ENCODE results near the gene TNF. TPM values are rescaled to one million over a fixed set of nuclear protein-coding genes. Genes with fewer than 3 reads are reported as not detected.

Gene TNF
- polyA plus RNA-seq, 5 donors = 0.21 to 0.48 (median 0.23) TPM; not detected in 1

DNA sequence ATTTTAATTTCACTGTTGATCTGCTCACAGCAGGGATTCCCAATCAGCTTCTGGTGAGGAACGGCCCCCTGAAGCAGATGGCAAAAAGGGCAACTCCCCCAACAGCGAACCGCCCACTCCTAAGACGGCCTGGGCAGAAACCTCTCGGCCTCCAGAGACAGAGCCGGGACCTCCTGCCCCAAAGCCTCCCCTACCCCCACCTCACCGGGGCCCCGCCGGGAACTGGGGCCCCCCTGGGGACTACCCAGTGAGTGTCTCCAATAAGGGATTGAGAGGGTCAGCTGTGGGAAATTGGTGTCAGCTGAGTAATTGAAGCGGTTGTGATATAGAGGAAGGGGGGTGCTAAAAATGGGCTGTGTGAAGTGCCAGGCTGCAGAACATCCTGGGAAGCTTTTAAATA lies 51.6 kb downstream of the TNF start:
- no peak for DNase-seq

DNA sequence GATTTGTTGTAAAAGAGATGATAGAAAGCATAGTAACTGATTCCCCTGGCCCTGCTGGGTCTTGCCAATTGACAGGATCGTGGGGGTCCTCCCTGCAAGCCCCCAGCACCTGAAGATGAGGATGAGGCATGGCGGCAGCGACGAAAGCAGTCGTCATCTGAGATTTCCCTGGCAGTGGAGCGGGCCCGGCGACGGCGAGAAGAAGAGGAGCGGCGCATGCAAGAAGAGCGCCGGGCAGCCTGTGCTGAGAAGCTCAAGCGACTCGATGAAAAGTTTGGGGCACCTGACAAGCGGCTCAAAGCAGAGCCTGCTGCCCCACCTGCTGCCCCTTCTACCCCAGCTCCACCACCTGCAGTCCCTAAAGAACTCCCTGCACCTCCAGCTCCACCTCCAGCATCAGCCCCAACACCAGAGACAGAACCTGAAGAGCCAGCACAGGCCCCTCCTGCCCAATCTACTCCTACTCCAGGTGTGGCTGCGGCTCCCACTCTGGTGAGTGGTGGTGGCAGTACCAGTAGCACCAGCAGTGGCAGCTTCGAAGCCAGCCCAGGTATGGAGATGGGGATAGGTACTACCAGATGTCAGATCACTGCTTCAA lies 52.4 kb downstream of the TNF start:
- no peak for DNase-seq

Other genes with a start within 250 kb of the TNF start
- gene HLA-B, start 218.4 kb upstream of the TNF start, polyA plus RNA-seq (ENCODE audit: insufficient read depth in 1 of 5, insufficient read length in 5 of 5, low replicate concordance in 1 of 5) = 100 to 1,000 TPM; 302 to 419 (median 365) TPM
- 10 to 100 TPM; 12.8 to 16.5 (median 15.5) TPM for gene MICA, start 172.0 kb upstream of the TNF start, polyA plus RNA-seq (ENCODE audit: insufficient read depth in 1 of 5, insufficient read length in 5 of 5, low replicate concordance in 1 of 5)
- gene MICB, start 77.4 kb upstream of the TNF start, polyA plus RNA-seq (ENCODE audit: insufficient read depth in 1 of 5, insufficient read length in 5 of 5, low replicate concordance in 1 of 5) = 1 to 10 TPM in 4 of 5 donors, under 1 TPM in 1; 0.75 to 3.3 (median 1.8) TPM
- gene MCCD1, start 46.6 kb upstream of the TNF start, polyA plus RNA-seq (ENCODE audit: insufficient read depth in 1 of 5, insufficient read length in 5 of 5, low replicate concordance in 1 of 5) = under 1 TPM in 1 of 5 donors, not detected in 4; 0.16 TPM
- 100 to 1,000 TPM; 573 to 737 (median 621) TPM for gene DDX39B, start 33.6 kb upstream of the TNF start, polyA plus RNA-seq (ENCODE audit: insufficient read depth in 1 of 5, insufficient read length in 5 of 5, low replicate concordance in 1 of 5)
- gene ATP6V1G2, start 29.0 kb upstream of the TNF start, polyA plus RNA-seq (ENCODE audit: insufficient read depth in 1 of 5, insufficient read length in 5 of 5, low replicate concordance in 1 of 5) = 1 to 10 TPM; 2.6 to 6.4 (median 4.1) TPM
- gene NFKBIL1, start 28.0 kb upstream of the TNF start, polyA plus RNA-seq (ENCODE audit: insufficient read depth in 1 of 5, insufficient read length in 5 of 5, low replicate concordance in 1 of 5) = 10 to 100 TPM; 16.7 to 26.2 (median 20.0) TPM
- gene LTA, start 3.3 kb upstream of the TNF start, polyA plus RNA-seq (ENCODE audit: insufficient read depth in 1 of 5, insufficient read length in 5 of 5, low replicate concordance in 1 of 5) = under 1 TPM; 0.16 to 0.52 (median 0.35) TPM
- gene LTB, start 6.9 kb downstream of the TNF start, polyA plus RNA-seq (ENCODE audit: insufficient read depth in 1 of 5, insufficient read length in 5 of 5, low replicate concordance in 1 of 5) = 1 to 10 TPM; 2.4 to 4.7 (median 2.5) TPM
- 1 to 10 TPM; 5.4 to 9.2 (median 6.6) TPM for gene LST1, start 10.7 kb downstream of the TNF start, polyA plus RNA-seq (ENCODE audit: insufficient read depth in 1 of 5, insufficient read length in 5 of 5, low replicate concordance in 1 of 5)
- gene NCR3, start 17.4 kb downstream of the TNF start, polyA plus RNA-seq (ENCODE audit: insufficient read depth in 1 of 5, insufficient read length in 5 of 5, low replicate concordance in 1 of 5) = under 1 TPM in 4 of 5 donors, not detected in 1; 0.21 to 0.73 (median 0.39) TPM
- gene AIF1, start 39.7 kb downstream of the TNF start, polyA plus RNA-seq (ENCODE audit: insufficient read depth in 1 of 5, insufficient read length in 5 of 5, low replicate concordance in 1 of 5) = 10 to 100 TPM; 18.6 to 25.9 (median 21.7) TPM
- 100 to 1,000 TPM; 128 to 193 (median 141) TPM for gene PRRC2A, start 45.1 kb downstream of the TNF start, polyA plus RNA-seq (ENCODE audit: insufficient read depth in 1 of 5, insufficient read length in 5 of 5, low replicate concordance in 1 of 5)
- 100 to 1,000 TPM; 171 to 262 (median 214) TPM for gene BAG6, start 77.1 kb downstream of the TNF start, polyA plus RNA-seq (ENCODE audit: insufficient read depth in 1 of 5, insufficient read length in 5 of 5, low replicate concordance in 1 of 5)
- gene APOM, start 80.3 kb downstream of the TNF start, polyA plus RNA-seq (ENCODE audit: insufficient read depth in 1 of 5, insufficient read length in 5 of 5, low replicate concordance in 1 of 5) = 10 to 100 TPM in 1 of 5 donors, 1 to 10 TPM in 4; 4.5 to 12.0 (median 6.3) TPM
- 10 to 100 TPM; 15.3 to 19.6 (median 16.6) TPM for gene C6orf47, start 85.2 kb downstream of the TNF start, polyA plus RNA-seq (ENCODE audit: insufficient read depth in 1 of 5, insufficient read length in 5 of 5, low replicate concordance in 1 of 5)
- 10 to 100 TPM; 17.9 to 23.6 (median 21.5) TPM for gene GPANK1, start 89.4 kb downstream of the TNF start, polyA plus RNA-seq (ENCODE audit: insufficient read depth in 1 of 5, insufficient read length in 5 of 5, low replicate concordance in 1 of 5)
- gene CSNK2B, start 90.5 kb downstream of the TNF start, polyA plus RNA-seq (ENCODE audit: insufficient read depth in 1 of 5, insufficient read length in 5 of 5, low replicate concordance in 1 of 5) = 100 to 1,000 TPM; 172 to 193 (median 189) TPM
- 10 to 100 TPM; 24.1 to 40.6 (median 31.2) TPM for gene LY6G5B, start 94.4 kb downstream of the TNF start, polyA plus RNA-seq (ENCODE audit: insufficient read depth in 1 of 5, insufficient read length in 5 of 5, low replicate concordance in 1 of 5)
- gene LY6G5C, start 105.5 kb downstream of the TNF start, polyA plus RNA-seq (ENCODE audit: insufficient read depth in 1 of 5, insufficient read length in 5 of 5, low replicate concordance in 1 of 5) = 1 to 10 TPM; 2.7 to 5.0 (median 4.4) TPM
- gene ABHD16A, start 127.8 kb downstream of the TNF start, polyA plus RNA-seq (ENCODE audit: insufficient read depth in 1 of 5, insufficient read length in 5 of 5, low replicate concordance in 1 of 5) = 10 to 100 TPM; 48.7 to 64.2 (median 59.9) TPM
- gene LY6G6F, start 131.3 kb downstream of the TNF start, polyA plus RNA-seq (ENCODE audit: insufficient read depth in 1 of 5, insufficient read length in 5 of 5, low replicate concordance in 1 of 5) = 1 to 10 TPM in 3 of 5 donors, under 1 TPM in 1, not detected in 1; 0.88 to 1.5 (median 1.2) TPM
- under 1 TPM in 3 of 5 donors, not detected in 2; 0.48 to 0.88 (median 0.80) TPM for gene LY6G6D, start 139.8 kb downstream of the TNF start, polyA plus RNA-seq (ENCODE audit: insufficient read depth in 1 of 5, insufficient read length in 5 of 5, low replicate concordance in 1 of 5)
- gene LY6G6C, start 146.2 kb downstream of the TNF start, polyA plus RNA-seq (ENCODE audit: insufficient read depth in 1 of 5, insufficient read length in 5 of 5, low replicate concordance in 1 of 5) = under 1 TPM; 0.39 to 0.93 (median 0.65) TPM
- 1 to 10 TPM; 2.4 to 3.8 (median 3.0) TPM for gene MPIG6B, start 147.8 kb downstream of the TNF start, polyA plus RNA-seq (ENCODE audit: insufficient read depth in 1 of 5, insufficient read length in 5 of 5, low replicate concordance in 1 of 5)
- gene DDAH2, start 153.7 kb downstream of the TNF start, polyA plus RNA-seq (ENCODE audit: insufficient read depth in 1 of 5, insufficient read length in 5 of 5, low replicate concordance in 1 of 5) = 100 to 1,000 TPM; 137 to 213 (median 159) TPM
- gene CLIC1, start 161.0 kb downstream of the TNF start, polyA plus RNA-seq (ENCODE audit: insufficient read depth in 1 of 5, insufficient read length in 5 of 5, low replicate concordance in 1 of 5) = 100 to 1,000 TPM; 265 to 287 (median 272) TPM
- 10 to 100 TPM; 27.3 to 45.6 (median 29.6) TPM for gene MSH5, start 164.4 kb downstream of the TNF start, polyA plus RNA-seq (ENCODE audit: insufficient read depth in 1 of 5, insufficient read length in 5 of 5, low replicate concordance in 1 of 5)
- gene SAPCD1, start 187.1 kb downstream of the TNF start, polyA plus RNA-seq (ENCODE audit: insufficient read depth in 1 of 5, insufficient read length in 5 of 5, low replicate concordance in 1 of 5) = 10 to 100 TPM in 1 of 5 donors, 1 to 10 TPM in 4; 6.6 to 12.2 (median 8.2) TPM
- gene VWA7, start 201.8 kb downstream of the TNF start, polyA plus RNA-seq (ENCODE audit: insufficient read depth in 1 of 5, insufficient read length in 5 of 5, low replicate concordance in 1 of 5) = 1 to 10 TPM; 1.6 to 3.7 (median 2.0) TPM
- gene VARS1, start 220.2 kb downstream of the TNF start, polyA plus RNA-seq (ENCODE audit: insufficient read depth in 1 of 5, insufficient read length in 5 of 5, low replicate concordance in 1 of 5) = 10 to 100 TPM; 32.5 to 52.1 (median 38.9) TPM
- gene LSM2, start 231.4 kb downstream of the TNF start, polyA plus RNA-seq (ENCODE audit: insufficient read depth in 1 of 5, insufficient read length in 5 of 5, low replicate concordance in 1 of 5) = 10 to 100 TPM; 78.9 to 89.9 (median 81.8) TPM
- 1 to 10 TPM; 2.9 to 4.6 (median 3.5) TPM for gene HSPA1L, start 239.7 kb downstream of the TNF start, polyA plus RNA-seq (ENCODE audit: insufficient read depth in 1 of 5, insufficient read length in 5 of 5, low replicate concordance in 1 of 5)
- gene HSPA1A, start 240.0 kb downstream of the TNF start, polyA plus RNA-seq (ENCODE audit: insufficient read depth in 1 of 5, insufficient read length in 5 of 5, low replicate concordance in 1 of 5) = 100 to 1,000 TPM in 2 of 5 donors, 10 to 100 TPM in 3; 56.8 to 137 (median 68.3) TPM

All from right lung (tissue), 5 donors.